ENCODE results near the gene HOXB9. TPM values are rescaled to one million over a fixed set of nuclear protein-coding genes. Genes with fewer than 3 reads are reported as not detected.

HOXB9 gene
- total and polyA plus RNA-seq, 2 experiments from 2014 or later: 1.5 to 2.5 TPM

DNA sequence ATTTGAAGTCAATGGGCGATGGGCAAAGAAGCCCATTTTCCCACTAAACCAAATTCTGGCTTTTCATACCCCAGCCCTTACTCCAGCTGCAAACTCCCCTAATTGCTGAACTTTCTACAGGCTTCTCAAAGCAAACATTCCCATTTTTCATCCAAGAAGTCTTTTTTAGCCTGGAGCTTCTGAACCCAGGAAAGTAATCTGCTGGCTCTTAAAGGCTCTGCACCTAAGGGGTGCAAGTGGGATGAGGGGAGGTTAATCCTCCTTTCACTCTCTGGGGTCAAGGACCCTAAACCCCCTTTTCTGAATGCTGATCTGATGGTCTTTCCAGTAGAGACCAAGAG, 17.7 kb downstream of the HOXB9 start:
- H3K4me3 ChIP-seq: no peak overlapping the region
- H3K79me2 ChIP-seq: no peaks in the 10 kb centered on the region
- no peaks in the 10 kb centered on the region for H4K20me1 ChIP-seq (ENCODE audit: insufficient read depth, poor library complexity, severe bottlenecking)
- TF ChIP-seq EZH2 (IDR thresholded peaks at IDR 0.05; ENCODE audit: borderline replicate concordance): no peak
- TF ChIP-seq, protein P1, sequence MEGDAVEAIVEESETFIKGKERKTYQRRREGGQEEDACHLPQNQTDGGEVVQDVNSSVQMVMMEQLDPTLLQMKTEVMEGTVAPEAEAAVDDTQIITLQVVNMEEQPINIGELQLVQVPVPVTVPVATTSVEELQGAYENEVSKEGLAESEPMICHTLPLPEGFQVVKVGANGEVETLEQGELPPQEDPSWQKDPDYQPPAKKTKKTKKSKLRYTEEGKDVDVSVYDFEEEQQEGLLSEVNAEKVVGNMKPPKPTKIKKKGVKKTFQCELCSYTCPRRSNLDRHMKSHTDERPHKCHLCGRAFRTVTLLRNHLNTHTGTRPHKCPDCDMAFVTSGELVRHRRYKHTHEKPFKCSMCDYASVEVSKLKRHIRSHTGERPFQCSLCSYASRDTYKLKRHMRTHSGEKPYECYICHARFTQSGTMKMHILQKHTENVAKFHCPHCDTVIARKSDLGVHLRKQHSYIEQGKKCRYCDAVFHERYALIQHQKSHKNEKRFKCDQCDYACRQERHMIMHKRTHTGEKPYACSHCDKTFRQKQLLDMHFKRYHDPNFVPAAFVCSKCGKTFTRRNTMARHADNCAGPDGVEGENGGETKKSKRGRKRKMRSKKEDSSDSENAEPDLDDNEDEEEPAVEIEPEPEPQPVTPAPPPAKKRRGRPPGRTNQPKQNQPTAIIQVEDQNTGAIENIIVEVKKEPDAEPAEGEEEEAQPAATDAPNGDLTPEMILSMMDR (IDR thresholded peaks at IDR 0.05; ENCODE audit: poor library complexity): no peak
- no peak for TF ChIP-seq EZH2phosphoT487 (IDR thresholded peaks at IDR 0.05; ENCODE audit: low read depth, severe bottlenecking, unreplicated experiment)
- no peaks in the 10 kb centered on the region for H3K9me3 ChIP-seq (ENCODE audit: low read depth)
- peaks cover 96% of the 10 kb centered on the region for H3K27me3 ChIP-seq
- no peak for DNase-seq (ENCODE audit: low spot score)
- 75% methylated on average over 1 of the region's 1 CpG for WGBS (ENCODE audit: low lambda C conversion rate, missing lambda C conversion rate)
- H3K9me2 ChIP-seq (replicated peaks; ENCODE audit: insufficient read depth): no peaks in the 10 kb centered on the region
- H3K4me1 ChIP-seq (ENCODE audit: insufficient read depth): no peaks in the 10 kb centered on the region
- peak overlapping the region; percentile 78 for H3K4me2 ChIP-seq
- peak overlapping the region; percentile 3 for H3K27ac ChIP-seq
- H3K36me3 ChIP-seq (replicated peaks; ENCODE audit: insufficient read depth, low read depth): no peaks in the 10 kb centered on the region
- H2AFZ ChIP-seq: no peak overlapping the region

- no peak for DNase-seq (ENCODE audit: low spot score)
- H3K9me3 ChIP-seq (ENCODE audit: low read depth): no peaks in the 10 kb centered on the region
- H3K36me3 ChIP-seq (replicated peaks; ENCODE audit: insufficient read depth, low read depth): no peaks in the 10 kb centered on the region
- peaks cover 96% of the 10 kb centered on the region for H3K27me3 ChIP-seq
- H2AFZ ChIP-seq: no peak overlapping the region
- H3K9me2 ChIP-seq (replicated peaks; ENCODE audit: insufficient read depth): no peaks in the 10 kb centered on the region
- H3K4me1 ChIP-seq (ENCODE audit: insufficient read depth): no peaks in the 10 kb centered on the region
- H4K20me1 ChIP-seq (ENCODE audit: insufficient read depth, poor library complexity, severe bottlenecking): no peaks in the 10 kb centered on the region
- TF ChIP-seq, protein P1 (IDR thresholded peaks at IDR 0.05; ENCODE audit: poor library complexity): no peak
- TF ChIP-seq EZH2 (IDR thresholded peaks at IDR 0.05; ENCODE audit: borderline replicate concordance) (no peak), EZH2phosphoT487 (IDR thresholded peaks at IDR 0.05; ENCODE audit: low read depth, severe bottlenecking, unreplicated experiment) (no peak)
- peak overlapping the region; percentile 12 for H3K27ac ChIP-seq
- no peak overlapping the region for H3K4me3 ChIP-seq
- no peaks in the 10 kb centered on the region for H3K79me2 ChIP-seq
- WGBS (ENCODE audit: low lambda C conversion rate, missing lambda C conversion rate): 61% methylated on average over 9 of the region's 9 CpGs
- peak overlapping the region; percentile 61 for H3K4me2 ChIP-seq
Observed at GRCh38 chr17:48606892-48607614, 19.1 kb downstream of the HOXB9 start.

DNA sequence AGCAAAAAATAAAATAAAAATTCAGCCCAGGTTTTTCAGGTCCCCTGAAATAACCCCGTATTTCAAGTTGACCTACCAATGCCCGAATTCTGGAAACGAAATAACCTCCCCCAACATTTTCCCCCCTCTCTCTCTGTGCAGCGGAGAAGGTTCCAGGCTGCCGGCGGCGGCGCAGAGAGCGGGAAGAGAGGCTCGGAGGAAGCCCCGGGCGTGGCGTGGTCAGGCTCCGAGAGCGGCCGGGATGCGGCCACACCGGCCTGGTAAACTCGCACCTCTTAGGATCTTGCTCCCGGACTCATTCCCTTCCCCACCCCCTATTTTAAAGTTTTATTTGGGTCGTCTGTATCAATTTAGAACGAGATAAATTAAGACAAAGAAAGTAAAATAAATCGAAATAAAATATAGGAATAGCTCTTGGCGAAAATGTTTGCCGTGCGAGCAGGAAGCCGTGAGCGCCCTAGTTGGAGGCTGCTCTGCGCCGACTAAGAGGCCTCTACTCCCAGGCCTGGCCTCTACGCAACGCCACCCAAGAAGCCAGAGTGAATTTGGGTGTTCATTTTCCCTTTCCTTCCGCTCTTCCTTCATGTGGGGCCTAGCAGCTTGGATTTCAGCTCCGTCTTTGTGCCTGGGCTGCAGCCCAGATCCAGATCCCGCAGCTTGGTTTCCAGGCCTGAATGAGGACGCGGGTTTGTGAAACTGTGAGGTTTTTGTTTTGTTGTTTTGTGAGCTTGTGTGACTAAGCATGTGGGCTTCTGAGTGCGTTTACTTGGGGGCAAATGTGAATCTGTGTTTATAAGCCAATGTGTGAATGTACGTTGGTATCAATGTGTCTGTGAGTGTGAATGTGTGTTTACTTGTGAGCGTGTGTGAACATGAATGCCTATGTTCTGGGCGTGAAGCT, 19.9 kb downstream of the HOXB9 start:
- no peaks in the 10 kb centered on the region for H3K9me2 ChIP-seq (replicated peaks; ENCODE audit: insufficient read depth)
- H2AFZ ChIP-seq: no peak overlapping the region
- peaks cover 96% of the 10 kb centered on the region for H3K27me3 ChIP-seq
- no peak for DNase-seq (ENCODE audit: low spot score)
- H3K9me3 ChIP-seq (ENCODE audit: low read depth): no peaks in the 10 kb centered on the region
- no peaks in the 10 kb centered on the region for H4K20me1 ChIP-seq (ENCODE audit: insufficient read depth, poor library complexity, severe bottlenecking)
- WGBS (ENCODE audit: low lambda C conversion rate, missing lambda C conversion rate): 38% methylated on average over 41 of the region's 41 CpGs
- H3K4me1 ChIP-seq (ENCODE audit: insufficient read depth): no peaks in the 10 kb centered on the region
- H3K27ac ChIP-seq: peak overlapping the region; percentile 39
- H3K4me2 ChIP-seq: peak overlapping the region; percentile 71
- H3K4me3 ChIP-seq: no peak overlapping the region
- H3K79me2 ChIP-seq: no peaks in the 10 kb centered on the region
- TF ChIP-seq EZH2 (IDR thresholded peaks at IDR 0.05; ENCODE audit: borderline replicate concordance) (peak; percentile 81), EZH2phosphoT487 (IDR thresholded peaks at IDR 0.05; ENCODE audit: low read depth, severe bottlenecking, unreplicated experiment) (no peak)
- H3K36me3 ChIP-seq (replicated peaks; ENCODE audit: insufficient read depth, low read depth): no peaks in the 10 kb centered on the region

All from hepatocyte (in vitro differentiated cells).